SK-N-SH (cell line): ENCODE data around the gene MYO10.

ENCODE experiments used
- CHD2 ChIP-seq: fragments of 150-350 bp; IDR thresholded peaks from 2 replicates; pipeline ENCODE4 v1.6.1; 2018; ENCODE audit warnings: low read length; ENCODE audit not compliant: partially characterized antibody
- EZH2phosphoT487 ChIP-seq: fragments of 200-600 bp; sonication (generic); IDR thresholded peaks from 2 replicates; pipeline ENCODE4 v1.6.1; 2017; ENCODE audit warnings: low read depth, mixed run types, mild to moderate bottlenecking, antibody characterized with exemption, moderate library complexity, borderline replicate concordance
- FOXJ3 ChIP-seq: sonication (generic); formaldehyde crosslinking; IDR thresholded peaks from 2 replicates; pipeline ENCODE4 v1.5.1; 2020; ENCODE audit warnings: mild to moderate bottlenecking, missing genetic modification reagents
- JUND ChIP-seq: IDR thresholded peaks from 2 replicates; pipeline ENCODE4 v1.4.0; 2012
- POLR2AphosphoS5 ChIP-seq: IDR thresholded peaks from 2 replicates; pipeline ENCODE4 v1.6.1; 2012; ENCODE audit warnings: low read depth, low read length
- REST ChIP-seq: IDR thresholded peaks from 2 replicates; pipeline ENCODE4 v1.6.1; 2012; ENCODE audit warnings: mild to moderate bottlenecking, low read depth, low read length, moderate library complexity
- USF2 ChIP-seq: fragments of 150-350 bp; IDR thresholded peaks from 2 replicates; pipeline ENCODE4 v1.6.1; 2017; ENCODE audit warnings: antibody characterized with exemption, low read length, low read depth, borderline replicate concordance
- TF ChIP-seq, protein P1 (sequence below): fragments of 200-600 bp; sonication (generic); IDR thresholded peaks from 2 replicates; pipeline ENCODE4 v1.6.1; 2017; ENCODE audit warnings: antibody characterized with exemption, mild to moderate bottlenecking, moderate library complexity

GRCh38 chr5:16869821-16870796, 66.0 kb downstream of the MYO10 start:
- TF ChIP-seq, protein P1, sequence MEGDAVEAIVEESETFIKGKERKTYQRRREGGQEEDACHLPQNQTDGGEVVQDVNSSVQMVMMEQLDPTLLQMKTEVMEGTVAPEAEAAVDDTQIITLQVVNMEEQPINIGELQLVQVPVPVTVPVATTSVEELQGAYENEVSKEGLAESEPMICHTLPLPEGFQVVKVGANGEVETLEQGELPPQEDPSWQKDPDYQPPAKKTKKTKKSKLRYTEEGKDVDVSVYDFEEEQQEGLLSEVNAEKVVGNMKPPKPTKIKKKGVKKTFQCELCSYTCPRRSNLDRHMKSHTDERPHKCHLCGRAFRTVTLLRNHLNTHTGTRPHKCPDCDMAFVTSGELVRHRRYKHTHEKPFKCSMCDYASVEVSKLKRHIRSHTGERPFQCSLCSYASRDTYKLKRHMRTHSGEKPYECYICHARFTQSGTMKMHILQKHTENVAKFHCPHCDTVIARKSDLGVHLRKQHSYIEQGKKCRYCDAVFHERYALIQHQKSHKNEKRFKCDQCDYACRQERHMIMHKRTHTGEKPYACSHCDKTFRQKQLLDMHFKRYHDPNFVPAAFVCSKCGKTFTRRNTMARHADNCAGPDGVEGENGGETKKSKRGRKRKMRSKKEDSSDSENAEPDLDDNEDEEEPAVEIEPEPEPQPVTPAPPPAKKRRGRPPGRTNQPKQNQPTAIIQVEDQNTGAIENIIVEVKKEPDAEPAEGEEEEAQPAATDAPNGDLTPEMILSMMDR = no peak
- TF ChIP-seq USF2 = no peak
- no peak for TF ChIP-seq CHD2
- no peak for TF ChIP-seq POLR2AphosphoS5
- no peak for TF ChIP-seq REST
- TF ChIP-seq EZH2phosphoT487 = no peak
- TF ChIP-seq FOXJ3 (CRISPR knock-in tag) = no peak
- peak; percentile 57; the same call in 1 of the 2 replicates for TF ChIP-seq JUND
